A549 (cell line): Measurements from ENCODE around the gene TASP1. TPM values are rescaled to one million over a fixed set of nuclear protein-coding genes. Genes with fewer than 3 reads are reported as not detected.

Source experiments
- ATAC-seq, 2 experiments: fragments of 200-7000 bp in 1 of 2; fragments of >200 bp in 1 of 2; cut with Nextera tagmentation in 1 of 2; cut with Tn5 transposase in 1 of 2; 3 replicates each; pipeline versions ENCODE4 v1.8.0 to v1.9.1; 2018 to 2020; ENCODE audit warnings: mild to moderate bottlenecking in 1 of 2, moderate library complexity in 1 of 2
- CTCF ChIA-PET: fragments of 300-600 bp; sonication (Branson Sonifier 250); formaldehyde crosslinking; extraction: SDS; loops from one replicate; lab custom pipeline; 2021; ENCODE audit warnings: antibody characterized with exemption, inconsistent platforms; lab: Yijun Ruan, JAX
- POLR2A ChIA-PET: fragments of 350-600 bp; formaldehyde crosslinking; extraction: SDS; loops from one replicate; lab custom pipeline; 2021; ENCODE audit warnings: antibody characterized with exemption, inconsistent platforms; lab: Yijun Ruan, JAX
- DNase-seq, 2 experiments: peaks; one replicate each; pipeline versions ENCODE4 v3.0.0 to v3.0.0-alpha.2; 2011 to 2016; ENCODE audit warnings: low read depth in 1 of 2, low spot score in 1 of 2
- FAIRE-seq: peaks from 2 replicates; lab custom pipeline; 2011; peaks lifted over from hg19 to GRCh38; lab: Jason Lieb, UNC
- H3K27ac ChIP-seq, 2 experiments: fragments of >200 bp; sonication (Bioruptor Twin); formaldehyde crosslinking; 3 replicates each; pipeline ENCODE4 v1.5.1; 2016 to 2017
- H3K4me1 ChIP-seq: fragments of >200 bp; sonication (Bioruptor Twin); formaldehyde crosslinking; 3 replicates; pipeline ENCODE4 v1.6.1; 2016
- H3K4me2 ChIP-seq: fragments of >200 bp; sonication (Bioruptor Twin); formaldehyde crosslinking; 3 replicates; pipeline ENCODE4 v1.6.1; 2016
- H3K4me3 ChIP-seq: fragments of >200 bp; sonication (Bioruptor Twin); formaldehyde crosslinking; 3 replicates; pipeline ENCODE4 v1.5.1; 2016
- H3K9me3 ChIP-seq: fragments of >200 bp; sonication (Bioruptor Twin); formaldehyde crosslinking; 3 replicates; pipeline ENCODE4 v1.6.1; 2016
- ATOH8 ChIP-seq: fragments of 250-450 bp; sonication (Bioruptor Pico); IDR thresholded peaks from 2 replicates; pipeline ENCODE4 v1.5.0; 2020; ENCODE audit warnings: low read depth, mild to moderate bottlenecking, moderate library complexity
- CBX2 ChIP-seq: fragments of 200-600 bp; sonication (generic); IDR thresholded peaks from 2 replicates; pipeline ENCODE4 v1.6.1; 2016; ENCODE audit warnings: low read depth, mild to moderate bottlenecking, borderline replicate concordance
- CHD2 ChIP-seq: fragments of 150-350 bp; IDR thresholded peaks from 2 replicates; pipeline ENCODE4 v1.6.1; 2014; ENCODE audit warnings: low read length; ENCODE audit not compliant: partially characterized antibody
- EHMT2 ChIP-seq: fragments of 200-600 bp; sonication (generic); IDR thresholded peaks from 2 replicates; pipeline ENCODE4 v1.6.1; 2016; ENCODE audit warnings: antibody characterized with exemption, low read depth, mild to moderate bottlenecking, moderate library complexity
- EP300 ChIP-seq, 2 experiments: fragments of >200 bp; sonication (Bioruptor Twin); formaldehyde crosslinking; IDR thresholded peaks; 2 replicates in 1 of 2; 3 replicates in 1 of 2; pipeline ENCODE4 v1.6.1; 2016 to 2017
- FOSL2 ChIP-seq, 2 experiments: fragments of 450-650 bp in 1 of 2; fragments of >200 bp in 1 of 2; sonication (Bioruptor Twin) in 1 of 2; formaldehyde crosslinking; IDR thresholded peaks; 2 replicates each; pipeline versions ENCODE4 v1.5.0 to v1.6.1; 2016 to 2020; ENCODE audit warnings: mild to moderate bottlenecking in 1 of 2, moderate library complexity in 1 of 2
- GATA3 ChIP-seq: IDR thresholded peaks from 2 replicates; pipeline ENCODE4 v1.6.1; 2012; ENCODE audit warnings: borderline replicate concordance
- HES2 ChIP-seq: fragments of >200 bp; sonication (Bioruptor Twin); formaldehyde crosslinking; IDR thresholded peaks from 2 replicates; pipeline ENCODE4 v1.6.1; 2016
- HEYL ChIP-seq: fragments of 250-450 bp; sonication (Bioruptor Pico); IDR thresholded peaks from 2 replicates; pipeline ENCODE4 v1.8.0; 2021; ENCODE audit warnings: mild to moderate bottlenecking, moderate library complexity
- KDM1A ChIP-seq: fragments of 200-600 bp; sonication (generic); IDR thresholded peaks from 2 replicates; pipeline ENCODE4 v1.6.1; 2016; ENCODE audit warnings: low read depth, mild to moderate bottlenecking
- KDM5A ChIP-seq: fragments of 200-600 bp; sonication (generic); IDR thresholded peaks from 2 replicates; pipeline ENCODE4 v1.6.1; 2016; ENCODE audit warnings: antibody characterized with exemption, mild to moderate bottlenecking
- MAFK ChIP-seq: fragments of 450-650 bp; IDR thresholded peaks from 2 replicates; pipeline ENCODE4 v1.6.1; 2014; ENCODE audit not compliant: partially characterized antibody
- MAZ ChIP-seq: fragments of 150-350 bp; IDR thresholded peaks from 2 replicates; pipeline ENCODE4 v1.6.1; 2014; ENCODE audit warnings: antibody characterized with exemption, low read depth, low read length, borderline replicate concordance
- NR3C1 ChIP-seq: fragments of >200 bp; sonication (Bioruptor Twin); formaldehyde crosslinking; IDR thresholded peaks from 3 replicates; pipeline ENCODE4 v1.6.1; 2017
- PBX3 ChIP-seq: IDR thresholded peaks from 2 replicates; pipeline ENCODE4 v1.6.1; 2012
- PHF8 ChIP-seq: fragments of 200-600 bp; sonication (generic); IDR thresholded peaks from 2 replicates; pipeline ENCODE4 v1.6.1; 2016; ENCODE audit warnings: low read depth, mild to moderate bottlenecking, antibody characterized with exemption, moderate library complexity, borderline replicate concordance
- POLR2AphosphoS2 ChIP-seq: conservative IDR thresholded peaks from 2 replicates; pipeline ENCODE4 v1.6.1; 2012; ENCODE audit warnings: low read length, improper control_type of control experiment, inconsistent platforms
- RAD21 ChIP-seq, 2 experiments: fragments of >200 bp in 1 of 2; sonication (Bioruptor Twin) in 1 of 2; formaldehyde crosslinking in 1 of 2; IDR thresholded peaks in 1 of 2; conservative IDR thresholded peaks in 1 of 2; 2 replicates in 1 of 2; 3 replicates in 1 of 2; pipeline ENCODE4 v1.6.1; 2012 to 2018; ENCODE audit warnings: inconsistent platforms in 1 of 2
- REST ChIP-seq: fragments of 200-600 bp; sonication (generic); IDR thresholded peaks from 2 replicates; pipeline ENCODE4 v1.6.1; 2016; ENCODE audit warnings: antibody characterized with exemption, mild to moderate bottlenecking, moderate library complexity
- RFX5 ChIP-seq: fragments of 450-650 bp; IDR thresholded peaks from 2 replicates; pipeline ENCODE4 v1.7.1; 2014; ENCODE audit warnings: antibody characterized with exemption, mild to moderate bottlenecking, moderate library complexity
- ZC3H11A ChIP-seq: fragments of 450-650 bp; IDR thresholded peaks from 2 replicates; pipeline ENCODE4 v1.6.1; 2014; ENCODE audit warnings: antibody characterized with exemption, mild to moderate bottlenecking
- ZFP36 ChIP-seq: fragments of 450-650 bp; IDR thresholded peaks from 2 replicates; pipeline ENCODE4 v1.6.1; 2014; ENCODE audit warnings: borderline replicate concordance; ENCODE audit not compliant: partially characterized antibody
- WGBS: methylation state at CpG from one replicate; pipeline ENCODE4 v1.1.6; 2017; ENCODE audit errors: missing lambda C conversion rate; 5-methylcytosine and 5-hydroxymethylcytosine counted together
- polyA plus RNA-seq, 4 experiments: library from polyadenylated mRNA; depleted of rRNA in 3 of 4; stranded (reverse); fragments of >200 nt; fragmentation: RNase III in 1 of 4; extraction: RNeasy Plus Mini Kit Qiagen cat#74134 plus additional on column Dnase treatment in 1 of 4; gene quantifications; 2 replicates in 3 of 4; 3 replicates in 1 of 4; pipeline ENCODE4 v1.2.3, GENCODE V29; 2011 to 2017

Gene TASP1
- polyA plus RNA-seq, 2 of the 4 experiments (the other 2 are of a cell fraction): 9.5 to 18.2 TPM

GRCh38 chr20:13672690-13673089 lies 34.0 kb upstream of the TASP1 start (continued):
- no peak for TF ChIP-seq CBX2

GRCh38 chr20:13671916-13672378 lies 33.2 kb upstream of the TASP1 start:
- CTCF ChIA-PET: no interaction called here
- FAIRE-seq (no peak), ATAC-seq (no peak), DNase-seq (no peak)
- TF ChIP-seq MAFK: peak; percentile 92
- TF ChIP-seq CHD2: no peak
- no peak overlapping the region for H3K4me3 ChIP-seq
- POLR2A ChIA-PET: no interaction called here
- H3K9me3 ChIP-seq: no peaks in the 10 kb centered on the region
- peaks cover 7% of the 10 kb centered on the region; the same call in 2 of the 3 replicates for H3K4me1 ChIP-seq
- H3K4me2 ChIP-seq: no peak overlapping the region
- no peak overlapping the region for H3K27ac ChIP-seq
- WGBS: 3% methylated on average over 1 of the region's 1 CpG

GRCh38 chr20:13671512-13671911 lies 32.8 kb upstream of the TASP1 start:
- Histone ChIP-seq H3K4me1 (peaks cover 7% of the 10 kb centered on the region; the same call in 2 of the 3 replicates), H3K9me3 (no peaks in the 10 kb centered on the region), H3K4me3 (no peak overlapping the region), H3K27ac (no peak overlapping the region), H3K4me2 (no peak overlapping the region)
- CTCF ChIA-PET: no interaction called here
- ATAC-seq (no peak), FAIRE-seq (peak; percentile 7), DNase-seq (no peak)
- WGBS: 42% methylated on average over 2 of the region's 2 CpGs
- POLR2A ChIA-PET: no interaction called here
- no peak for TF ChIP-seq POLR2AphosphoS2
- TF ChIP-seq KDM1A: no peak

- H3K4me2 ChIP-seq: no peak overlapping the region
- POLR2A ChIA-PET: no interaction called here
- DNase-seq: no peak
- no peak for TF ChIP-seq EP300 (IDR thresholded peaks at IDR 0.05)
- no peak for TF ChIP-seq MAZ
- TF ChIP-seq NR3C1: no peak
- TF ChIP-seq FOSL2 (IDR thresholded peaks at IDR 0.05): no peak
- TF ChIP-seq FOSL2 (CRISPR knock-in tag; IDR thresholded peaks at IDR 0.05): no peak
- TF ChIP-seq ZC3H11A: no peak
- no peak for TF ChIP-seq KDM5A
- no peak for TF ChIP-seq EHMT2
- no peak for TF ChIP-seq PHF8
- no peak for TF ChIP-seq ATOH8 (CRISPR knock-in tag)
- no peak for TF ChIP-seq RAD21 (conservative IDR thresholded peaks at IDR 0.05 in 1 of 2, IDR thresholded peaks at IDR 0.05 in 1 of 2)
- no peak for TF ChIP-seq GATA3
- TF ChIP-seq CHD2: no peak
- no peak for TF ChIP-seq HEYL (CRISPR knock-in tag)
- TF ChIP-seq ZFP36: no peak
- TF ChIP-seq REST: no peak
- no peak for TF ChIP-seq POLR2AphosphoS2
- no peak for TF ChIP-seq HES2
- TF ChIP-seq RFX5: no peak
- TF ChIP-seq PBX3: no peak
- TF ChIP-seq, all 56 proteins: peak for 0
- no peak for ATAC-seq
- H3K27ac ChIP-seq: no peak overlapping the region
- FAIRE-seq: peak; percentile 68
- CTCF ChIA-PET: no interaction called here
- no peak overlapping the region for H3K4me3 ChIP-seq
- peaks cover 7% of the 10 kb centered on the region; the same call in 2 of the 3 replicates for H3K4me1 ChIP-seq
- no peaks in the 10 kb centered on the region for H3K9me3 ChIP-seq
These were observed 31.4 kb upstream of the TASP1 start for GRCh38 chr20:13670160-13670559.
